Ovary (tissue), 9 donors: Measurements from ENCODE around the gene TENM4. TPM values are rescaled to one million over a fixed set of nuclear protein-coding genes. Genes with fewer than 3 reads are reported as not detected.
"Not testable (repeated sequence)": the region's sequence is repeated elsewhere in the genome, so short reads cannot be mapped to it uniquely, and the experiment has no call there.

ENCODE experiments used
- DNase-seq, 5 donors: peaks; one replicate each; pipeline ENCODE4 v3.0.0-alpha.2; 2019 to 2020
- H3K27ac ChIP-seq, 2 donors: fragments of 200-600 bp; one replicate each; pipeline versions ENCODE4 v1.5.1 to v1.8.0; 2019 to 2022
- H3K27me3 ChIP-seq: fragments of 200-600 bp; one replicate; pipeline ENCODE4 v1.8.0; 2022
- H3K36me3 ChIP-seq: fragments of 200-600 bp; sonication (generic); one replicate; pipeline ENCODE4 v1.5.1; 2019
- H3K4me1 ChIP-seq: one replicate; pipeline ENCODE4 v1.8.1; 2013; ENCODE audit warnings: mild to moderate bottlenecking, moderate library complexity; ENCODE audit not compliant: insufficient read depth
- H3K4me3 ChIP-seq: fragments of 200-600 bp; sonication (generic); one replicate; pipeline ENCODE4 v1.5.1; 2017
- H3K9me3 ChIP-seq, 2 donors: fragments of 200-600 bp in 1 of 2; sonication (generic) in 1 of 2; one replicate each; pipeline versions ENCODE4 v1.5.1 to v1.8.1; 2013 to 2019; ENCODE audit warnings: mild to moderate bottlenecking in 1 of 2, moderate library complexity in 1 of 2
- CTCF ChIP-seq, 3 donors: fragments of 450-650 bp in 2 of 3; fragments of 200-600 bp in 1 of 3; IDR thresholded peaks; one replicate each; pipeline versions ENCODE4 v1.5.1 to v1.8.0; 2016 to 2022; ENCODE audit warnings: antibody characterized with exemption in 3 of 3, mild to moderate bottlenecking in 1 of 3
- EP300 ChIP-seq: sonication (generic); formaldehyde crosslinking; IDR thresholded peaks from one replicate; pipeline ENCODE4 v1.6.1; 2017; ENCODE audit warnings: antibody characterized with exemption
- POLR2A ChIP-seq: fragments of 450-650 bp; IDR thresholded peaks from one replicate; pipeline ENCODE4 v1.6.1; 2017; ENCODE audit warnings: antibody characterized with exemption, mild to moderate bottlenecking, moderate library complexity
- WGBS, 3 donors: extraction: QIAGEN DNeasy Blood & Tissue Kit in 1 of 3; methylation state at CpG; one replicate each; pipeline versions ENCODE4 v1.1.5 to v1.1.7; 2013 to 2017; 5-methylcytosine and 5-hydroxymethylcytosine counted together
- intact Hi-C, 4 donors: fragments of 100-400 bp; cut with DNase I; formaldehyde crosslinking; loops; one replicate each; pipeline versions ENCODE4 v1.11.0 to v1.15.1; 2022 to 2023
- polyA plus RNA-seq, 2 donors: library from polyadenylated mRNA; stranded (reverse); fragments of 200-250 nt in 1 of 2; fragments of 350-450 nt in 1 of 2; fragmentation: Illumina TruSeq in 1 of 2; extraction: RNeasy Lipid Tissue Mini Kit (QIAGEN cat#74804) in 1 of 2; gene quantifications; one replicate each; pipeline ENCODE4 v1.2.3, GENCODE V29; 2013 to 2014
- total RNA-seq, 7 donors: library from RNA; depleted of rRNA in 2 of 7; stranded (reverse); fragments of >200 nt in 2 of 7; fragmentation: NEBNext Ultra II Directional in 3 of 7; extraction: Animal tissue kit (Norgen Biotek cat#: 25700) in 3 of 7; gene quantifications; one replicate each; pipeline versions ENCODE4 v1.1.0 to v1.2.4, GENCODE V29; 2016 to 2023
- donor health status: DM: no; HTN: no; CAD: no; lungs with moderate emphysema.
- donor health status: DM: no; HTN: no; CAD: no.
- donor health status: Bipolar disorder and iron deficiency.
- donor health status: DM: yes; HTN: yes; CAD: no.
- donor health status: DM: no; HTN: no; CAD: no.
- donor health status: DM: yes; HTN: yes; CAD: no.

Gene TENM4
- total and polyA plus RNA-seq, 9 donors, result 11.0 to 206 (median 107) TPM

GRCh38 chr11:78638704-78639380, 802.0 kb downstream of the TENM4 start:
- H3K27me3 ChIP-seq, result no peaks in the 10 kb centered on the region
- no peak for DNase-seq
- WGBS, 3 donors, result 93 to 95% (median 94%) methylated on average over 21 to 26 of the region's 26 CpGs
- no peak overlapping the region for H3K4me3 ChIP-seq
- intact Hi-C loops, result no loop called here
- H3K36me3 ChIP-seq, result no peaks in the 10 kb centered on the region
- H3K9me3 ChIP-seq, result peaks cover 0 to under 1% of the 10 kb centered on the region in 2 donors
- TF ChIP-seq POLR2A, result no peak
- no peak for TF ChIP-seq CTCF (IDR thresholded peaks at IDR 0.05)
- TF ChIP-seq EP300, result no peak
- H3K4me1 ChIP-seq, result no peaks in the 10 kb centered on the region
- no peak overlapping the region for H3K27ac ChIP-seq

DNA sequence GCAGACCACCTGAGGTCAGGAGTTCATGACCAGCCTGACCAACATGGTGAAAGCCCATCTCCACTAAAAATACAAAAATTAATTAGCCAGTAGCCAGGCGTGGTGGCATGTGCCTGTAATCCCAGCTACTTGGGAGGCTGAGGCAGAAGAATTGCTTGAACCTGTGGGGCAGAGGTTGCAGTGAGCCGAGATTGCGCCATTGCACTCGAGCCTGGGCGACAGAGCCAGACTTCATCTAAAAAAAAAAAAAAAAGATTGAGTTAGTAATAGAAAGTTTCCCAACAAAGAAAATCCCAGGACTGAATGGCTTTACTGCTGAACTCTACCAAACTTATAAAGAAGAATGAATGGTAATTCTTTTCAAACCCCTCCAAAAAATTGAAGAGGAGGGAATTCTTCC, 803.3 kb downstream of the TENM4 start:
- WGBS, 3 donors, result 92 to 94% (median 93%) methylated on average over 5 of the region's 5 CpGs
- H3K4me3 ChIP-seq, H3K27me3 ChIP-seq, H3K4me1 ChIP-seq, intact Hi-C loops, H3K9me3 ChIP-seq, DNase-seq, H3K36me3 ChIP-seq, H3K27ac ChIP-seq: not testable (repeated sequence)

DNA sequence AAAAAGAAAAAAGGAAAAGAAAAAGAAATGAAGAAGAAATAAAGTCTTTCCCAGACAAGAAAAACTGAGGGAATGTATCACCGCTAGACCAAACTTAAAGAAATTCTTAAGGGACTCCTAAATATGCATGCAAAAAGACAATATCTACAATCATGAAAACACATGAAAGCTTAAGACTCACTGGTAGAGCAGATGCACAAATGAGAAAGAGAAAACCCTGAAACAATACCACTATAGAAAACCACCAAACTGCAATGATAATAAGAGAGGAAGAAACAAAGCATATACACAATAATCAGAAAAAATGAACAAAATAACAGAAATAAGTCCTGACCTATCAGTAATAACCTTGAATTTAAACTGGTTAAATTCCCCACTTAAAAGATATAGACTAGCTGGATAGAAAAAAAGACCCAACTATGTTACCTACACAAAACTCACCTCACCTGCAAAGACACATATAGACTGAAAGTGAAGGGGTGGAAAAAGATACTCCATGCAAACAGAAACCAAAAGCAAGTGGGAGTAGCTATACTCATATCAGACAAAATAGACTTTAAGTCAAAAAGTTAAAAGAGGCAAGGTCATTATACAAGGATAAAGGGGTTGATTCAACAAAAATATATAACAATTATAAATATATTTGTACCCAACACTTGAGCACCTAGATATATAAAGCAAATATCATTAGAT, 804.9 kb downstream of the TENM4 start:
- Histone ChIP-seq H3K27ac (no peak overlapping the region), H3K4me3 (no peak overlapping the region), H3K36me3 (no peaks in the 10 kb centered on the region), H3K9me3 (peaks cover 0 to 5% of the 10 kb centered on the region in 2 donors), H3K27me3 (no peaks in the 10 kb centered on the region), H3K4me1 (no peaks in the 10 kb centered on the region)
- no peak for TF ChIP-seq POLR2A
- no peak for TF ChIP-seq EP300
- no peak for TF ChIP-seq CTCF (IDR thresholded peaks at IDR 0.05)
- WGBS, 3 donors, result 96 to 100% (median 98%) methylated on average over 1 of the region's 1 CpG
- intact Hi-C loops, result no loop called here
- no peak for DNase-seq

GRCh38 chr11:78633516-78634310, 807.1 kb downstream of the TENM4 start:
- TF ChIP-seq CTCF (IDR thresholded peaks at IDR 0.05) (no peak), EP300 (no peak), POLR2A (no peak)
- Histone ChIP-seq H3K27ac (no peak overlapping the region), H3K36me3 (no peaks in the 10 kb centered on the region), H3K4me3 (no peak overlapping the region), H3K4me1 (no peaks in the 10 kb centered on the region), H3K27me3 (no peaks in the 10 kb centered on the region), H3K9me3 (peaks cover 0 to 5% of the 10 kb centered on the region in 2 donors)
- 87 to 91% (median 87%) methylated on average over 6 to 7 of the region's 7 CpGs for WGBS, 3 donors
- intact Hi-C loops, result no loop called here
- DNase-seq, result no peak
